HG03135 (cell line): ENCODE results near the gene COMMD10.
A peak's percentile ranks its signal among the peaks of the same experiment; 100 is the strongest.
"Not testable (repeated sequence)": the region's sequence is repeated elsewhere in the genome, so short reads cannot be mapped to it uniquely, and the experiment has no call there.

ENCODE experiments used
- ATAC-seq: cut with Tn5 transposase; IDR thresholded peaks from one replicate; pipeline ENCODE4 v1.9.1; 2021; ENCODE audit warnings: mild to moderate bottlenecking, moderate library complexity; ENCODE audit not compliant: unreplicated experiment

COMMD10 gene

DNA sequence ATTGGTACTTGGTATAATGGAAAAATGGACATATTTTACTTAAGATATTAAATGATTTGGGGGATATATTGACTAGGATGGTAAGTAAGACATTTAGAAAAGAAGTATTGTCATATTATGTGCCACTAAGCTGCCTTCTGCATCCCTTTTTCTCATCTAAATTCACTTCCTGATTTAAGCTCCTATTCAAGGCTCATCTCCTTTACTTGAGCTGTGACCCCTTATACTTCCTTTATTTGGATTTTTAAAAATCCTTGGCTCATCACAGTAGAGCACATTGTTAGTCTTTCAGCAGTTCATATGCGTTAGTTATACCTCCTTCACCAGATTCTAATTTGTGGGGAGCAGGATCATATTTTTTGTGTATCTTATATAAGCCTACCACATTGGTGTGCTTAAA lies 6.6 kb downstream of the COMMD10 start:
- no peak for ATAC-seq

DNA sequence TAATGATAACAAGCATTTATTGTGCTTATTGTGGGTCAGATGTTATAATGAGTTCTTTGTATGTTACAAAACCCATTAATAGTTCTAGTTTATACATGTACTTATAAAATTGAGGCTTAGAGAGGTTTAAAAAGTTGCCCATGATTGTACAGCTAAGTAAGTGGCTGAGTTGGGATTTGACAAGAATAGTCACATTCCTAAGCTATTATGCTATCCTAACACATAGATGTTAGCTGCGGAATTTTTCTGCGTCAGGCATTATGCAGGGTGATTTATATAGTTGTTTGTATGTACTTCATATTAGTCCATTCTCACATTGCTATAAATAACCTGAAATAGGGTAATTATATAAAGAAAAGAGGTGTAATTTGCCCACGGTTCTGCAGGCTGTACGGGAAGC lies 12.5 kb downstream of the COMMD10 start:
- no peak for ATAC-seq

DNA sequence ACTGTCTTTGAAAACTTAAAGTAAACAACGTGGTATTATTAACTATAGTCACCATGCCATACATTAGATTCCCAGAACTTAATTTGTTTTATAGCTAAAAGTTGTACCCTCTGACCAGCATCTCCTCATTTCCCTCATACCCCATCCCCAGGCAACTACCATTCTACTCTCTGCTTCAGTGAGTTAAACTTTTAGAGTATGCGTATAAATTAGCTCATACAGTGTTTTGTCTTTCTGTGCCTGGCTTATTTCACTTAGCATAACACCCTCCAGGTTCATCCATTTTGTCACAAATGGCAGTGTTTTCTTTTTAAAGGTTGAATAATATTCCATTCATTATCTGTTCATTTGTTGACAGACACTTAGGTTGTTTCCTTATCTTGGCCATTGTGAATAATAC lies 14.2 kb downstream of the COMMD10 start:
- no peak for ATAC-seq

DNA sequence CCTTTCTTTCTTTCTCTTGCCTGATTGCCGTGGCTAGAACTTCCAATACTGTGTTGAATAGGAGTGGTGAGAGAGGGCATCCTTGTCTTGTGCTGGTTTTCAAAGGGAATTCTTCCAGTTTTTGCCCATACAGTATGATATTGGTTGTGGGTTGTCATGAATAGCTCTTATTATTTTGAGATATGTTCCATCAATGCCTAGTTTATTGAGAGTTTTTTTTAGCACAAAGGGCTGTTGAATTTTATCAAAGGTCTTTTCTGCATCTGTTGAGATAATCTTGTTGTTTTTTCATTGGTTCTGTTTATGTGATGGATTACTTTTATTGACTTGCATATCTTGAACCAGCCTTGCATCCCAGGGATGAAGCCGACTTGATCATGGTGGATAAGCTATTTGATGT lies 20.1 kb downstream of the COMMD10 start:
- not testable (repeated sequence) for ATAC-seq

DNA sequence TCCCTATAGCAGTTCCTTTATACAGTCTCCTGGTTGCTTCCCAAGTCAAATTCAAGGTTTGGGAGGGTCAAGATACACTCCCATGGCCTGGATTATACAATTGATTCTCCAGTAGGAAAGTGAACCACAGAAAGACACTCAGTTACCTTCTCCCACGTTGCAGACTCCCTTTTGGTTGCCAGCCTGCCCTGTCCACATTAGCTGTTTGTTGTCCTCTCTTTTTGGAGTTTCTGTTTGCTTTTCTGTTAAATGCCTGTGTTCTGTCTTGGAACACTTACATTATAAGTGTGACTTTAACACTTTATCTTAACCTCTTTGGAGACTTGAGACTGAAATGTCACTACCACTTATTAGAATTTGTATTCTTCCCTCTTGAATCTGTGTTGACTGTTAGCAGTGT lies 30.3 kb downstream of the COMMD10 start:
- no peak for ATAC-seq

DNA sequence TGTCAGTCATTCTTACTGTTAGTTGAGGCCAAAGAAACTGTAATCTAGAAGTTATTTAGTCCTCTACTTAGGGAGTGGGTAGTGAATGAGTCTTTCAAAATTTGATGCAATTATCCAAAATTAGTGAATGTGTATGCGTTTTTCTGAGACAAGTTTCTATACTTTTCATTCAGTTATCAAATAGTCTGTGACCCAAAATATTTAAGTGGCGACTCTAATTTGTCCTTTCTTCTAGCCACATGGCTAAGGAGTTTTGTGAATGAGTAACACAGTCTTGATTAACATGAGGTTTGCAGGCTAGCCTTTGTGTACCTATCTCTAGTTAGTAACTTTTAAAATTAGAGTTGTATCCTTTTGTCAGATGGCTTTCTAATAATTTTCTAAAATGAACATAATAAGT lies 45.6 kb downstream of the COMMD10 start:
- ATAC-seq = no peak

DNA sequence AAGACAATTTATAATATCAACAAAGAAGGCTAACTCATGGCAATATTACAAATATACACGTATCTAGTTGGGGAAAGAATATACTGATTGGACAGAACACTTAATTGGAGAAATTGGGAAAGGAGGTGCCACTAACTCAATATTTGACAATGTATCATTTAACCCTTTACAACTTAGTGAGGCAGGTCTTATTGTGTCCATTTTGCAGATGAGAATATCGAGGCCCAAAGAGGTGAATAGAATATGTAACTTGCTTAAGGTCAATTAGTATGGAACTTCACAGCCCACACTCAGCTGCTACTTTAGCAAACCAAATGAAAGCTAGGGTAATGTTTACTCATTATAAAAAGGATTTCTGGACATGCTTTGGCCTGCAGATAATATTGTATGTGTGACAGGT lies 46.2 kb downstream of the COMMD10 start:
- no peak for ATAC-seq

DNA sequence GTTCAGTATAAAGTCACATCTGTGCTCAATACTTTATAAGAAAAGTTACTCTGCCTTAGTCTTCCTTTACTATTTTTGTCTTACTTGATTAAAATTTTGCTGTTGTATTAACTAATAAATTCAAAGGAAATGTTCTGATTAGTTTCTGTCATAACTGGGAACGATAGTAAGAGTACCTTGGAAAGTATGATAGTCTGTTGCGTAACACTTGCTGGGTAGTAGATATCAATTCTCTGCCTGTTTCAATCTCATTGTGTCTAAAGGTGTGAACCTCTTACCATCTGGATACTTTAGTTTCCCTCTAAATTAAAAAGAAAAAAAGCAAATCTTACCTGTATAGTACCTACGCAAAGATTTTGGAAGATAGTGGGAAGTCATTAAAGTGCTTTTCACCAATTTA lies 48.5 kb downstream of the COMMD10 start:
- ATAC-seq = no peak

DNA sequence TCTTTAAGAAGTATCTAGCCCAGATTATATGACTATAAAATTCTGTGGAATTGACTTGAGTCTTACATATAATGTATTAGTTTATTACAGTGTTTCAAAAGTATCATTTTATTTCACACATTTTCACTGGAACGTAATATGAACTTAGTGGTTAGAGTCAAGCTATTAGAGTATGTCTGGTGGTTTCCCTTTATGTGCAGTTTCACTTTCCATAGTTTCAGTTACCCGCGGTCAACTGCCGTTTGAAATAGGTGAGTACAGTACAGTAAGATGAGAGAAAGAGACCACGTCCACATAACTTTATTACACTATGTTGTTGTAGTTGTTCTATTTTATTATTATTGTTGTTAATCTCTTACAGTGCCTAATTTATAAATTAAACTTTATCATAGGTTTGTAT lies 50.5 kb downstream of the COMMD10 start:
- ATAC-seq = peak; percentile 98

DNA sequence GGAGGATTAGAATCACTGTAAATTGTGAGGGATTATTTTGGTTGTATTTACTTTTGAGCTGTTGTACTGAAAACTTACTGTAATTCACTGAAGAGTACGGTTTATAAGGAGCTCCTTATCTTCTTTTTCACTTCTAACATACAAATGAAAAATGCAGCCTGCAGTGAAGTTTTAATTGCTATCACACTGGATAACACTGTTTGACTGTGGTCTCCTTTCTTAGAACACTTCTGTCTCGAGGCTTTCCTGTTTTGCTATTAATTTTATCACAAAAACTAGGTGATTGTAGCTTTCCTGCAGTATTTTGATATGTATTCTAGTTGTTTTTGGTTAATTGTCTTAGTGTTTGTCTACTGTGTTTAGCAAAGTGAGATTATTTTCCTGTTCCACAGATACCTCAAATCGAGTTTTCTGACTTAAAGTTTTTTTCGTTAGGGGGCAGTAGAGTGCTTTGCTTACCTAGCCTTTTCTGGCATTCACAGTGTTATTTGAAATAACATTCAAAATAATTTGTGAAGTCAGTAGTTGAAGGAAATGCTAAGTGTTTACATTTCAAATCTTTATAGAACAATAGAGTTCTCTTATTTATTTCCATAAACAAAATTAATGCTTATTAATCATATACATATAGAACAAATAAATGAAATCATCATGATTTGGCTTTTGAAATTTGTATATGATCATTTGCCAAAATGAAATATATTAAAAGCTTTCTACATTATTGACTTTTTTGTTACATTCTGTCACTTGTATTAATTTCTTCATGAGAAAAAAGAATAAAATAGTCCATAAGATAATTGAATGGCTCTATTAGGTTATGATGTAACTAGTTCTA lies 52.9 kb downstream of the COMMD10 start:
- ATAC-seq = no peak

DNA sequence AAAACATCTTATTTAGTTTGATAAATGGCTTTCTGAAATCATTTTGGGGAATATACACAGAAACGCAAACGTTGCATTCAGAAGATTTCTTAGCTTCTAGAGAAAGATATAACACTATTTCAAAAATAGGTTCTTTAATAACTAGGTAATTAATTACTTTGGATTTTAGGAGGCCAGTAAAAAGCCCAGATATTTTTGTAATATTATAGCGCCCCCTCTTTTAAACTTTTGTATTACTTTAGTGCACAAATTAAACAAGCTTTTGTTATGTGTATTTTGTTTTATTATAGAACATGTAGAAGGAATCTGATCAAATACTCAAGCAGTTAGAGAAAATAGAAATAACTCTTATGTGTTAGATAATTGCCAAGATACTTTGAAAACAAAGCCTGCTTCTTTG lies 57.7 kb downstream of the COMMD10 start:
- ATAC-seq = no peak

DNA sequence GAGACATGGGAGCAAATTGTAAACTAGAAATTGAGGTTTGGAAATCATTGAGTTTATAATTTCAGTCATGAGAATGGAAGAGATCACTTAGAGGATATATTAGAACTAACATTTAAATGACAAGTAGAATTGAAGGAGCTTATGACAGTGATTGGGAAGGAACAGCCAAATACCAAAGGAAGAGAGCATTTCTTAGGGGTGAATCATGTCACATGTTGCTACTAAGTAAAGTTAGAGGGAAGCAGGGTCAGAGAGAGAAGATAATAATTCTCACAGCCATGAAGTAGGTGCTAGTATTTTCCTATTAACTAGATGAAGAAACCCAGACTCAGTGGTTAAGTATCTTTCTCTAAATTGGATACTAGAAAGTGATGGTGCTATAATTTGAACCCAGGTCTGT lies 59.3 kb downstream of the COMMD10 start:
- ATAC-seq = no peak

DNA sequence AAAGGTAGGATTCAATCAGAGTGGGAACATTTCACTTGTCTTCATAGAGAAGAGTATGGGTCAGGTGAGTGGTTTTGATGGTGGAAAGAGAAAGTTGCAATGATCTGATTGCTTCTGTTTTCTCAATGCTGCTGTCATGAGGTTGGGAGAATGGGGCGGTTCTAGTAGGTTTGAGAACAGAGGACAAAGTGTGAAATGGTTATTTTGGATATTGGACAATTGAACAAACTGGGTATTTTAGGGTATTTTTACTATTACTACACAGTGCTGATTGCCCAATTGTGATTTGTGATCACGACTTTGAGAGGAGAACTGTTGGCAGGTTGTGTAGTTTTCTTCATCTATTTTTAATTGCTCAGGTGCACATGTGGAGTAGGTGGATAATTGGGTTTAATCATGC lies 60.2 kb downstream of the COMMD10 start:
- no peak for ATAC-seq

DNA sequence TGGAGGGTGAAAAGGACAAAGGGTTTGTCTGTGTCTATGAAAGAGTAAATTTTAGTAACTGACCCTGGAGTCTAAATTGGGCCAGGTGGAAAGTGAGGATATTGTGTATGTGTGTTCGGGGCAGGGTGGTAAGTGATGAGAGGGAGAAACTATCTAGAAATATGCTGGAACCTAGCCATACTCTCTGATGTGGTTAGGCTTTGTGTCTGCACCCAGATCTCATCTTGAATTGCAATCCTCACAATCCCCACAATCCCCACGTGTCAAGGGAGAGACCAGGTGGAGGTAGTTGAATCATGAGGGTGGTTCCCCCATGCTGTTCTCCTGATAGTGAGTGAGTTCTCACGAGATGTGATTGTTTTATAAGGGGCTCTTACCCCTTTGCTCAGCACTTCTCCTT lies 60.6 kb downstream of the COMMD10 start:
- ATAC-seq = no peak

DNA sequence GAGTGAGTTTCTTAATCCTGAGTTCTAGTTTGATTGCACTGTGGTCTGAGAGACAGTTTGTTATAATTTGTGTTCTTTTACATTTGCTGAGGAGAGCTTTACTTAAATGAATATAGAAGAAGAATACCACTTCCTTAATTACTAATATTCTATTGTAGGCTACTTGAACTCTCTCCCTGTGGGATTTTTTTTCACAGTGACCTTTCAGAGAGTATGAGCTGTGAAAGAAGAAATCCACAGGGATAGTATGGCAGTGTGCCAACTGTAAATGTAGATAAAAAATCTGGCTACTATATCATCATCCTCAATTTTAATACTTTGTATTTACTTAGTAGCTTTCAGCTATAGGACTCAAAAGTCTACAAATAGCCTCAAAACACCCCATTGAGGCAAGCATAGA lies 67.3 kb downstream of the COMMD10 start:
- no peak for ATAC-seq

DNA sequence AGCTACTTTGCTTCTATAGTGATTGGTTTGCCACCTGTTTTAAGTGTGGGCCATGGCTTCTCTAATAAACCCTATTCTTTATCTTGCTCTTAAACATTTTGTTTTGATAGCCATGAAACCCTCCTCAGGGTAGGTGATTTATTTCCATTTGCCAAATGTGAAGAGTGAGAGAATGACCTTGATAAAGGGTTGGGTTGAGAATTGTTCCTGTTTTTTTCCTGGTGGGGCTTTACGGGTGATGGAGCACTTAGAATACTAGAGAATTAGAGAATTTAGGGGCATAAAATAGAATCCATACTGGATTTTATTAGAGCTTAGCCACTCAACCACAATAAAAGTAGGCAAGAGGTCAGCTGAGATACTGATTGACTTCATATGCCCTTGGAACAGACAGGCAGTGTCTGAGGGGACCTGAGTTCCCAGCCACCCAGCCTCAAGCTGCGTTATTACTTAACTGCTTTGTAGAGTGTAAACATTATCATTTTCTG lies 68.9 kb downstream of the COMMD10 start:
- ATAC-seq = no peak

DNA sequence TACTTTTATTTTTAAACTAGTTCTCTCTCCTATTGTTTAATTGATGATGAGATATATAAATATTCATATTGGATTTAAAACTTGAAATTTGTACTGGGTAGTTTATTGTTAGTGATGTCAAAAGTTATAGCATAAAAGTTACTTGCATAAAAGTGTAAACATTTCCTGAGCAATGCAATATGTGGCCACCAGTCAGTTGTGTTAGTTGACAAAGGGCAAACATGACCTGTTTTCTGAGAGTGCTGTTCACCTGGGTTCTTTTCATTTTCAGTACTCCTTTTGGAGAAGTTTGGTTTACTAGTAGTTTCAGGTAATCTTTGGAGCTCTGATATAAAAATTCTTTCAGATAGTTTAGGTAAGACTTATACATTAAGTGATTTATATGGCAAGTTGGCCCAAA lies 69.4 kb downstream of the COMMD10 start:
- no peak for ATAC-seq

DNA sequence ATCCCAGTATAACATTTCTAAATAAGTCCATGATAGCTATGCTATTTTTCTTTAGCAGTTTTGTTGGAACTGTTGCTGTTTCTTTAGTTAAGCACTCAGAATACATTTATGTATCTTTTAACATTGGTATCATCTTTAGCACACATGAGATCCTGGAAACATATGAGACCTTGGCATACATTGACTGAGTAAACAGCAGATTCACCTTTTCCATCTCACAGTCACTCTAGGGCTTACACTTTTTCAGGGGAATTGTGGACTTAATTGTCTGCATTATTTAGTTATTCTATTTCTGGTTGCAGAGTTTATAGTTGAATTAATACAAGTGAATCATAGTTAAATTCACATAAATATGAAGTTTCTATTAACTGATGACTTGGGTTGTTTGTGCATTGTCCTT lies 70.1 kb downstream of the COMMD10 start:
- no peak for ATAC-seq

DNA sequence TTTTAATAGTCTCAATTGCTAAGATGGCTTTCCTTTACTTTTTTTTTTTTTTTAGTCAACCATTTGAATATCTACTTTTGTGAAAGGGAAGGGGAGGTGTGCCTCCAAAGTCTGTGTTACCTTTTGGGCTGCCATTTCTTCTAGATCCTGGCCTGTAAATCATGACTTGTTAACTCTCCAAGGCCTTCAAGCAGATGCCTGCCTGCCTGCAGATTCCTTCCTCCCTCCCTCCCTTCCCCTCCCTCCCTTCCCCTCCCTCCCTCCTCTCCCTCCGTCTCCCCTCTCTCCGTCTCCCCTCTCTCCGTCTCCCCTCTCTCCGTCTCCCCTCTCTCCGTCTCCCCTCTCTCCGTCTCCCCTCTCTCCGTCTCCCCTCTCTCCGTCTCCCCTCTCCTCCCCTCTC lies 73.1 kb downstream of the COMMD10 start:
- no peak for ATAC-seq

DNA sequence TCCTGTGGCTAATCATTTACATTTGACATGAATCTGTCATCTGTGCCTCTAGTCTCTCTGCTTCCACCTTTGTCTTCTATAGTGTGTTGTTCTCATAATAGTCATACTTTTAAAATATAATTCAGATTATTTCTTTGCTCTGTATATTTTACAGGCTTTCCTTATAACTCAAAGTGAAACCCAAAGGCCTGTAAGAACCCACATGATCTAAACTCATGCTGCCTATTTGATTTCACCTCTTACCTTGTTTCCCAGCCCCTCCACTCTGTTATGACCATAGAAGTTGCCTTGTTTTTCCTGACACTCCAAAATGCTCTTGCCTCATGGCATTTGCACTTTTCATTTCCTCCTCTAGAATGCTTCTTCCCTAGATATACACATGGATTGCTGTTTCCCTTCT lies 74.2 kb downstream of the COMMD10 start:
- no peak for ATAC-seq

DNA sequence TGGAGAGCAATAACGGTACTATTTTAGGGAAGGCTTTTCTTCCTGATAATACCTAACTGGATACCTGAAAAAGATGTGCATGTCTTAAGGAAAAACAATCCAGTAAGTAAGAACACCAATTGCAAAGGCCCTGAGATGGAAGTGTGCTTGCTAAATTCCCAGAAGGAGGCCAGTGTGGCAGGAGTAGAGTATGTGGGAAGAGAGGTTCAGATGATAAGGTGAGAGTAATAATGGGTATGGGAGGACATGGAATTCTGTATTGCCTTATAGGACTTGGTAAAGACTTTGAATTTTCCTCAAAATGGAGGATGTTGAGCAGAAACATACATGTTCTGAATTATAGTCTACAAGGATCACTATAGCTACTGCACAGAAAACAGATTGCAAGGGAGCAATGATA lies 89.3 kb downstream of the COMMD10 start:
- no peak for ATAC-seq

DNA sequence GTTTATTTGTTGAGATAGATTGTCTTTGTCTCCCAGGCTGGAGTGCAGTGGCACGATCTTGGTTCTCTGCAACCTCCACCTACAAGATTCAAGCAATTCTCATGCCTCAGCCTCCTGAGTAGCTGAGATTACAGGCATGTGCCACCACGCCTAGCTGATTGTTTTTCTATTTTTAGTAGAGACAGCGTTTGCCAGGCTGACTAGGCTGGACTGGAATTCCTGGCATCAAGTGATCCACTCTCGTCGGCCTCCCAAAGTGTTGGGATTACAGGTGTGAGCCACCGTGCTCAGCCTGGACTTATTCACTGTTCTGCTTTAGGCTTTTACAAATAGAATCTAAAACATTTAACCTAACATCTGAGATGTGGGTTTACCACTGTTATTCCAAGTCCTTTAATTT lies 91.3 kb downstream of the COMMD10 start:
- no peak for ATAC-seq

DNA sequence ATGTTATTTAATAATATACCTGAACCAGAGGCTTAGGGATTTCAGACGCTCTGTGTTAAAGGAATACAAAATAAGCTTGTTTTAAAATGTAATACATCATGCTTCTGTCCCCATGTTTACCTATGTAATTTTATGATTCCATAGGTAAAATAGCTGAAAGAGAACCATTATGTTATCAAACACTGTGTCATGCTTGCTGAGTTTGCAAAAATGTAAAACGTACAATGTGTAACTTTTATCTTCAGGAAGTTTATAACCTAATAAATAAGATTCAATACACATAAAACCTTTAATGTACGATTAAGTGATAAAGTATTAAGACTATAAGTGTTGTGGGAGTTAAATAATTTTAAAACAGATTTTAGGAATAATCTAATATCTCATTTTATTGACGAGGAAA lies 94.1 kb downstream of the COMMD10 start:
- no peak for ATAC-seq
